HL-60 (cell line): ENCODE data around the gene PCDHA5.
"Not testable (repeated sequence)": the region's sequence is repeated elsewhere in the genome, so short reads cannot be mapped to it uniquely, and the experiment has no call there.

ENCODE experiments used
- POLR2AphosphoS5 ChIP-seq: IDR thresholded peaks from 2 replicates; pipeline ENCODE4 v1.6.1; 2012; ENCODE audit warnings: low read depth
- TF ChIP-seq, protein P1 (sequence below): IDR thresholded peaks from one replicate; pipeline ENCODE4 v1.5.1; 2011; ENCODE audit warnings: low read length, control low read depth, inconsistent platforms; ENCODE audit not compliant: insufficient read depth
- TF ChIP-seq, protein P2 (sequence below): IDR thresholded peaks from 2 replicates; pipeline ENCODE4 v1.6.1; 2012; ENCODE audit warnings: low read depth; ENCODE audit not compliant: insufficient replicate concordance

DNA sequence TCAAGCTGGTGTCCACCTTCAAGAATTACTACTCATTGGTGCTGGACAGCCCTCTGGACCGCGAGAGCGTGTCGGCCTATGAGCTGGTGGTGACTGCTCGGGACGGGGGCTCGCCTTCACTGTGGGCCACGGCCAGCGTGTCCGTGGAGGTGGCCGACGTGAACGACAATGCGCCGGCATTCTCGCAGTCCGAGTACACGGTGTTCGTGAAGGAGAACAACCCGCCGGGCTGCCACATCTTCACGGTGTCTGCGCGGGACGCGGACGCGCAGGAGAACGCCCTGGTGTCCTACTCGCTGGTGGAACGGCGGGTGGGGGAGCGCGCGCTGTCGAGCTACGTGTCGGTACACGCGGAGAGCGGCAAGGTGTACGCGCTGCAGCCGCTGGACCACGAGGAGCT is 19.0 kb upstream of the PCDHA5 start:
- TF ChIP-seq, protein P1, sequence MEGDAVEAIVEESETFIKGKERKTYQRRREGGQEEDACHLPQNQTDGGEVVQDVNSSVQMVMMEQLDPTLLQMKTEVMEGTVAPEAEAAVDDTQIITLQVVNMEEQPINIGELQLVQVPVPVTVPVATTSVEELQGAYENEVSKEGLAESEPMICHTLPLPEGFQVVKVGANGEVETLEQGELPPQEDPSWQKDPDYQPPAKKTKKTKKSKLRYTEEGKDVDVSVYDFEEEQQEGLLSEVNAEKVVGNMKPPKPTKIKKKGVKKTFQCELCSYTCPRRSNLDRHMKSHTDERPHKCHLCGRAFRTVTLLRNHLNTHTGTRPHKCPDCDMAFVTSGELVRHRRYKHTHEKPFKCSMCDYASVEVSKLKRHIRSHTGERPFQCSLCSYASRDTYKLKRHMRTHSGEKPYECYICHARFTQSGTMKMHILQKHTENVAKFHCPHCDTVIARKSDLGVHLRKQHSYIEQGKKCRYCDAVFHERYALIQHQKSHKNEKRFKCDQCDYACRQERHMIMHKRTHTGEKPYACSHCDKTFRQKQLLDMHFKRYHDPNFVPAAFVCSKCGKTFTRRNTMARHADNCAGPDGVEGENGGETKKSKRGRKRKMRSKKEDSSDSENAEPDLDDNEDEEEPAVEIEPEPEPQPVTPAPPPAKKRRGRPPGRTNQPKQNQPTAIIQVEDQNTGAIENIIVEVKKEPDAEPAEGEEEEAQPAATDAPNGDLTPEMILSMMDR: not testable (repeated sequence)
- not testable (repeated sequence) for TF ChIP-seq POLR2AphosphoS5
- TF ChIP-seq, protein P2, sequence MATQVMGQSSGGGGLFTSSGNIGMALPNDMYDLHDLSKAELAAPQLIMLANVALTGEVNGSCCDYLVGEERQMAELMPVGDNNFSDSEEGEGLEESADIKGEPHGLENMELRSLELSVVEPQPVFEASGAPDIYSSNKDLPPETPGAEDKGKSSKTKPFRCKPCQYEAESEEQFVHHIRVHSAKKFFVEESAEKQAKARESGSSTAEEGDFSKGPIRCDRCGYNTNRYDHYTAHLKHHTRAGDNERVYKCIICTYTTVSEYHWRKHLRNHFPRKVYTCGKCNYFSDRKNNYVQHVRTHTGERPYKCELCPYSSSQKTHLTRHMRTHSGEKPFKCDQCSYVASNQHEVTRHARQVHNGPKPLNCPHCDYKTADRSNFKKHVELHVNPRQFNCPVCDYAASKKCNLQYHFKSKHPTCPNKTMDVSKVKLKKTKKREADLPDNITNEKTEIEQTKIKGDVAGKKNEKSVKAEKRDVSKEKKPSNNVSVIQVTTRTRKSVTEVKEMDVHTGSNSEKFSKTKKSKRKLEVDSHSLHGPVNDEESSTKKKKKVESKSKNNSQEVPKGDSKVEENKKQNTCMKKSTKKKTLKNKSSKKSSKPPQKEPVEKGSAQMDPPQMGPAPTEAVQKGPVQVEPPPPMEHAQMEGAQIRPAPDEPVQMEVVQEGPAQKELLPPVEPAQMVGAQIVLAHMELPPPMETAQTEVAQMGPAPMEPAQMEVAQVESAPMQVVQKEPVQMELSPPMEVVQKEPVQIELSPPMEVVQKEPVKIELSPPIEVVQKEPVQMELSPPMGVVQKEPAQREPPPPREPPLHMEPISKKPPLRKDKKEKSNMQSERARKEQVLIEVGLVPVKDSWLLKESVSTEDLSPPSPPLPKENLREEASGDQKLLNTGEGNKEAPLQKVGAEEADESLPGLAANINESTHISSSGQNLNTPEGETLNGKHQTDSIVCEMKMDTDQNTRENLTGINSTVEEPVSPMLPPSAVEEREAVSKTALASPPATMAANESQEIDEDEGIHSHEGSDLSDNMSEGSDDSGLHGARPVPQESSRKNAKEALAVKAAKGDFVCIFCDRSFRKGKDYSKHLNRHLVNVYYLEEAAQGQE: not testable (repeated sequence)
